ENCODE data around the gene ADAM19.

ADAM19 gene

DNA sequence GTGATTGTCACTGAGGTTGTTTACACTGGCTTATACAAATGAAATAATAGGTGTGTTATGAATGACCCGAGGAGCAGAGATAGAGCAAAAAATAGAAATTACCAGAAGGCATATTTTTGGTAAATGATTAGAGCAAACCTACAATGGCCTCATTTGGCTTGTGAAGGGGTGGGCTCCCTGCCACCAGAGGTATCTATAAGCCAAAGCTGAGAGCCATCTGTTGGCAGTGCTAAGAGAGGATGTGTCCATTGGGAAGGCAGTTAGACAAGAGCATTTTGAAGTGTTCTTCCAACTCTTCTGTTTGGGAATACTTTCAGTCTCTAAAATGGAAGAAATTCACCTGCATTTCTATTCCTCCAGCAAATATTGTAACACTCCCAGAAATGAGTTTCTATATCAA is 104.9 kb downstream of the ADAM19 start:
- Mint-ChIP-seq H3K4me3 (no peak overlapping the region), H3K27ac (peak overlapping the region; percentile 43), H3K9me3 (no peaks in the 10 kb centered on the region), H3K27me3 (no peaks in the 10 kb centered on the region), H3K4me1 (peaks cover 22% of the 10 kb centered on the region), H3K36me3 (peaks cover 36% of the 10 kb centered on the region)
- no peak for ATAC-seq

DNA sequence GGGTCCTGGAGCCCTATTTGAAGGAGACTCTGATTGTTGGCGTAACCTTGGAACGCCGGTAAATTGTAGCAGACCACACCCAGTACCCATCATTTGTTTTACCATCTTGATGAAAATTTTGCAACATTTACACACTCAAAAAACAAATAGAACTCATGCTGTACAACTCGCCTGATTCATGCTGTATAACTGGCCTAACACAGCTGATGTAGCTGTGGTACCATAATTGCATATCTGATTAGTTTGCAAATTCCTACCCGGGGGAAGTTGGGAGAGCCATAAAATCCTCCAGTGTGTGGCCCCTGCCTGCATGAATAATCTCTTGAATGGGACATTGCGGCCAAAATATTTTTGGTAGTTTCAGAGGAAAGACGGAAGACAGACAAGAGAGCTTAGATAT is 105.9 kb downstream of the ADAM19 start:
- ATAC-seq = no peak
- Mint-ChIP-seq H3K27me3 (no peaks in the 10 kb centered on the region), H3K4me3 (no peak overlapping the region), H3K27ac (peak overlapping the region; percentile 43), H3K9me3 (no peaks in the 10 kb centered on the region), H3K4me1 (peaks cover 18% of the 10 kb centered on the region), H3K36me3 (peaks cover 28% of the 10 kb centered on the region)

- H3K4me3 Mint-ChIP-seq = no peak overlapping the region
- no peak for ATAC-seq
- H3K36me3 Mint-ChIP-seq = peaks cover 31% of the 10 kb centered on the region
- H3K4me1 Mint-ChIP-seq = peaks cover 25% of the 10 kb centered on the region
- no peaks in the 10 kb centered on the region for H3K27me3 Mint-ChIP-seq
- H3K27ac Mint-ChIP-seq = no peak overlapping the region
- no peaks in the 10 kb centered on the region for H3K9me3 Mint-ChIP-seq
These were observed 106.5 kb downstream of the ADAM19 start for GRCh38 chr5:157469073-157469472.

DNA sequence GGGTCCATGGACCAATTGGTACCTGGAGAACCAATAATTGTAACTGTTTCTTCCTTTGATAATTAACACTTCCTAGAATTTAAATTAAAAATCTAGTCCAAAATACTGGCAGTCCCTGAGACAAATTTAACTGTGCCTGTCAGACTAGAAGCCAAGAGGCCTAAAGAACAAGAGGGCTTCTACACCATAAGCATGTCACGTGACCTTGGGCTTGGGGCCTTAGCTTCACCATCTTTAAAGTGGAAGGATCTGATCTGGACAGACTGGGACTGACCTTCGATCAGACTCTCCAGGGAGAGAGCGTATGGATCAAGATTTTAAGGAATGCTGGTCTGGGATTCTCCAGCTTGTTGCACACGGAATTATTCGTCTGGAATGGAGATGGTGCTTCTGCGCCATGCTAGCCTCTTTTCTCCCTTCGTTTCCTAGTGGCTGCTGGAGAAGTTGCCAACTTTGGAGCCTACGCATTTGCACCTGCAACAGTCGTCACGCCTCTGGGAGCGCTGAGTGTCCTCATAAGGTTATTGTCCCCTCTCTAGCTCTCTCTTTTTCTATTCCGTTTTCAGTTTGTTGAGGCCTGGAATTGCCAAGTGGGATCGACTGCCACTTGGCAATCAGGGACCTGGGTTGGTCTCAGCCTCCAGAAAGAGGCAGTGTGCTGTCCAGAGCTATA is 107.1 kb downstream of the ADAM19 start:
- ATAC-seq = no peak
- peaks cover 26% of the 10 kb centered on the region for H3K4me1 Mint-ChIP-seq
- no peak overlapping the region for H3K4me3 Mint-ChIP-seq
- peaks cover 30% of the 10 kb centered on the region for H3K36me3 Mint-ChIP-seq
- H3K27ac Mint-ChIP-seq = no peak overlapping the region
- no peaks in the 10 kb centered on the region for H3K27me3 Mint-ChIP-seq
- H3K9me3 Mint-ChIP-seq = no peaks in the 10 kb centered on the region

GRCh38 chr5:157464519-157465171 is 110.9 kb downstream of the ADAM19 start:
- Mint-ChIP-seq H3K4me3 (peak overlapping the region; percentile 22), H3K27me3 (no peaks in the 10 kb centered on the region), H3K9me3 (no peaks in the 10 kb centered on the region), H3K4me1 (peaks cover 30% of the 10 kb centered on the region), H3K36me3 (peaks cover 15% of the 10 kb centered on the region), H3K27ac (peak overlapping the region; percentile 48)
- peak; percentile 62 for ATAC-seq

DNA sequence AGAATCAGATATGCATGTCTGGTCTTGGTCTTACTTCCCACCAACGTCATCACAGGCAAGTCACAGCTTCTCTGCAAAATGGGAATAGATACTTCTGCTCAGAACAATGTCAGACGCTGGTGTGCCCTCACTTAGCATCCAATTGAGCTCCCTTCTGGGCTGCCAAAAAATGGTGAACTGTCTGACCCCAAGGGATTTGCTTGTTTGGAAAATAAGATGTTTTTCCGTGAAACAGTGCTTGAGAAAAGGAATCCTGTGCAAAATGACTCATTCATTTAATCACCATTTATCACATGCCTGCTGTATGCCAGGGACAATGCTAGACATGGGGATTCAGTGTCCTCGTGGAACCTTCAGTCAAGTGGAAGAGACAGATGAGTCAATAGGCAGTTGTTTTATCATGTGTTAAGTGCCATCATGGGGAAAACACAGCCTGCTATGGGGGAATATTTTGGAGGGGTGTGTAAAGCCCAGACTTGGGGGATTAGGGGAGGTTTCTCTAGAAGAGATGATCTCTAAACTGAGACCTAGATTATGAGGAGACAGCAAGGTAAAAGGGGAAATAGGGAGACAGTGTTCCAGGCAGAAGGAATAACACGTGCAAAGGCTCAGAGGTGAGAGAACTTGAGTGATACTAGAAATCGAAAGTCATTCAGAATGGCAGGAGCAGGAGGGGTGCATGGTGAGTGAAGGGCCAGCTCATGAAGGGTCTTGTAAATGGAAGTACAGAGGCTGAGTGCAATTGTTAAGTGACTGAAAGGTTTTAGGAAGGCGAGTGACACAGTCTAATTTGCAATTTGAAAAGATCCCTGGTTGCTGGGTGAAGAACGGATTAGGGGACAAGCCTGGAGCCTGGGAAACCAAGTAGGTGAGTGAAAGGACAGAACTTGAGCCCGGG is 111.7 kb downstream of the ADAM19 start:
- no peak for ATAC-seq
- H3K4me1 Mint-ChIP-seq = peaks cover 37% of the 10 kb centered on the region
- H3K27me3 Mint-ChIP-seq = no peaks in the 10 kb centered on the region
- H3K36me3 Mint-ChIP-seq = peaks cover 15% of the 10 kb centered on the region
- no peaks in the 10 kb centered on the region for H3K9me3 Mint-ChIP-seq
- peak overlapping the region; percentile 48 for H3K27ac Mint-ChIP-seq
- H3K4me3 Mint-ChIP-seq = peak overlapping the region; percentile 22

- H3K9me3 Mint-ChIP-seq = no peaks in the 10 kb centered on the region
- no peak overlapping the region for H3K27ac Mint-ChIP-seq
- ATAC-seq = no peak
- H3K4me1 Mint-ChIP-seq = peaks cover 45% of the 10 kb centered on the region
- peaks cover 15% of the 10 kb centered on the region for H3K36me3 Mint-ChIP-seq
- H3K4me3 Mint-ChIP-seq = no peak overlapping the region
- H3K27me3 Mint-ChIP-seq = no peaks in the 10 kb centered on the region
These were observed 112.5 kb downstream of the ADAM19 start for GRCh38 chr5:157463081-157463480.

GRCh38 chr5:157460921-157461792 is 114.4 kb downstream of the ADAM19 start:
- Mint-ChIP-seq H3K4me3 (peak overlapping the region; percentile 86), H3K36me3 (peaks cover 9% of the 10 kb centered on the region), H3K9me3 (no peaks in the 10 kb centered on the region), H3K27me3 (no peaks in the 10 kb centered on the region), H3K4me1 (peaks cover 54% of the 10 kb centered on the region), H3K27ac (peak overlapping the region; percentile 80)
- ATAC-seq = no peak

DNA sequence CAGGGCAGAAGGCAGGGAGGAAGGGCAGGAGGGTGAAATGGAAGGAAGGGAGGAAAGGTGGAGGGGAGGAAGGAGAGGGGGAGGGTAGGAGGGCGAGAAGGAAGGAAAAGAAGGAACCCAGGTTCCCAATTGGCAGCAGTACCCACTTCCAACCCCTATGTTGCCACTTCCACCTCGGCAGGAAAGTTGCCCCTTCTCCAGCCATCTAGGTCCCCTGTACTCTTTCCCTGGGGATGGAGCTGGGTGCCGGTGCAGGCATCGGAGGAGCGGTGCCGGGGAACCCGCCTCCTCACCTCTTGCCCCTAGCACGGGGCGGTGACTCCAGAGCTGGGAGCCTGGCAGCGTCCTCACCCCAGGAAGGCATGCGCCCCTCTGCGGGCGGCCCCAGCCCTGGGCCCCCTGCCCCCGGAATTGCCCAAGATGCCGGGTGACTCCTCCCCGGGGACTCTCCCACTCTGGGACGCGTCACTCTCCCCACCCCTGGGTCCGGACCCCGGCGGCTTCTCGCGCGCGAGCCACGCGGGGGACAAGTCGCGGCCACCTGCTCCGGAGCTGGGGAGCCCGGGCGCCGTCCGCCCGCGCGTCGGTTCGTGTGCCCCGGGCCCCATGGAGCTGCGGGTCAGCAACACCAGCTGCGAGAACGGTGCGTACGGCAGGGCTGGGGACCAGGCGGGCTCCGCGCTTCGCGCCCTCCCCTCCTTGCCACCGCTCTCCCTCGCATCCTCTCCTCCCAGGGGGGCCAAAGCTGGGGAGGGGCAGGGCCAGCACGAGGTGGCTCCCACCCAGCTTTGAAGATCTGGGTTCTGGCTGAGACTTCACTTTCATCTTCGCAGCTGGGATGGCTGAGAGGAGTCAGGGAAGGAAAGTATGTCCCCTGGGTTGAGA is 115.6 kb downstream of the ADAM19 start, which contains the start of gene NIPAL4:
Gene NIPAL4 (plus strand): TSS at position 499 of the 885 bp plus-strand sequence. CDS start 108 bp downstream, at position 607.
- H3K36me3 Mint-ChIP-seq = peaks cover 7% of the 10 kb centered on the region
- peak within 1 kb of the TSS; percentile 80 for H3K27ac Mint-ChIP-seq
- peak within 1 kb of the TSS; percentile 86 for H3K4me3 Mint-ChIP-seq
- H3K27me3 Mint-ChIP-seq = no peaks in the 10 kb centered on the region
- peak; percentile 67 for ATAC-seq
- no peaks in the 10 kb centered on the region for H3K9me3 Mint-ChIP-seq
- peaks cover 60% of the 10 kb centered on the region for H3K4me1 Mint-ChIP-seq

GRCh38 chr5:157458835-157459234 is 116.7 kb downstream of the ADAM19 start:
- H3K27ac Mint-ChIP-seq = peak overlapping the region; percentile 80

DNA sequence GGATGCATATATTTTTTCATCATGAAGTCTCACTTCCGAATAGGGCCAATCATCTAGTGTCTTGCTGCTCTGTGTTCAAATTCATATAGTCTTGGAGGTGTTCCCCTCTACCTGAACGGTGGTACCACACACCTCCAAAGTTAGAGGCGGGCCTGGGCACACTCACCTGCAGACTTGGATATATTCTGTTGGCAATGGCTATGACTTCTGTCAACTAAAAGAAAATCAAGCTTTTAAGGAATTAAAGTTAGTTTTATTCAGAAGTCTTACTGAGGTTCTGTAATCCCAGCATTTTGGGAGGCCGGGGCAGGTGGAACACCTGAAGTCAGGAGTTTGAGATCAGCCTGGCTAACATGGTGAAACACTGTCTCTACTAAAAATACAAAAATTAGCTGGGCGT is 118.2 kb downstream of the ADAM19 start:
- Mint-ChIP-seq H3K36me3 (no peaks in the 10 kb centered on the region), H3K9me3 (no peaks in the 10 kb centered on the region), H3K27me3 (no peaks in the 10 kb centered on the region), H3K4me1 (peaks cover 42% of the 10 kb centered on the region), H3K4me3 (no peak overlapping the region), H3K27ac (peak overlapping the region; percentile 24)
- no peak for ATAC-seq

More at GRCh38 chr5:157458835-157459234, 116.7 kb downstream of the ADAM19 start:
- no peaks in the 10 kb centered on the region for H3K9me3 Mint-ChIP-seq
- ATAC-seq = no peak
- no peak overlapping the region for H3K4me3 Mint-ChIP-seq
- H3K36me3 Mint-ChIP-seq = peaks cover 2% of the 10 kb centered on the region
- H3K27me3 Mint-ChIP-seq = no peaks in the 10 kb centered on the region
- peaks cover 51% of the 10 kb centered on the region for H3K4me1 Mint-ChIP-seq

DNA sequence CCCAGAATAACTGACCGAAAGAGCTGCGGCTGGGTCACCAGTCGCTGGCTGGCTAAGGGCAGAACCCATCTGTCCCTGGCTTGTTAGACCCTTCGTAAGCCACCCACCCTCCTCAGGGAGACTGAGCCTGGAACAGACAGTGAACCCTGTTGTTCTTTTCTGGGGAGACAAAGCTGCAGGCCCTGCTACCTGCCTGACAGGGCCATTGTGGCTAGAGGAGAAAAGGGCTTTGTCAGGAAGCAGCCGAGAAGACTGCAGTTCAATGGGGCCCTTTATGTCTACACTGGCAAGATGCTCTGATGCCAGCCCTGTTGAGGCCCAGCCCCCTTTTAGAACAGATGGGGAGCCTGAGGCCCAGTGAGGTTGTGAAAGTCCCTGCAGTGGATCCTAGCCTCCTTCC is 119.3 kb downstream of the ADAM19 start:
- H3K9me3 Mint-ChIP-seq = no peaks in the 10 kb centered on the region
- no peaks in the 10 kb centered on the region for H3K27me3 Mint-ChIP-seq
- H3K4me3 Mint-ChIP-seq = no peak overlapping the region
- H3K27ac Mint-ChIP-seq = no peak overlapping the region
- H3K36me3 Mint-ChIP-seq = no peaks in the 10 kb centered on the region
- ATAC-seq = no peak
- peaks cover 46% of the 10 kb centered on the region for H3K4me1 Mint-ChIP-seq

DNA sequence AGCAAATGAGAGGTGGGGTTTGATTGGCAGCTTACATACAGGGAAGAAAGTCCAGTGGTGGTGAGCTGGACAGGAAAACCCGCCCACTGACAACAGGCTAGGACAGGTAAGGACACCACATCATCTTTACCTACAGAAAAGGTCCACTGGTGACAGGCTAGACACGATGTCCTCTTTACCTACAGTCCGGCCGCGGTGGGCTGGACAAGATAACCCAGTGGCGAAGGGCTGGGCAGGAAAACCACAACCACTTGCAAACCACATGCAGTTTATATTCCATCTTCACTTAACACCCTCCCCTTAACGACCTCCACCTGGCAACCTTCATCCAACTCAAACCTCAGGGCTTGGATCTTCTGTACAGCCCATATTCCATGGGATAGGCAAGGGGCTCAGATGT is 120.5 kb downstream of the ADAM19 start:
- Mint-ChIP-seq H3K36me3 (no peaks in the 10 kb centered on the region), H3K4me3 (no peak overlapping the region), H3K4me1 (peaks cover 42% of the 10 kb centered on the region), H3K9me3 (no peaks in the 10 kb centered on the region), H3K27me3 (no peaks in the 10 kb centered on the region), H3K27ac (no peak overlapping the region)
- ATAC-seq = no peak

DNA sequence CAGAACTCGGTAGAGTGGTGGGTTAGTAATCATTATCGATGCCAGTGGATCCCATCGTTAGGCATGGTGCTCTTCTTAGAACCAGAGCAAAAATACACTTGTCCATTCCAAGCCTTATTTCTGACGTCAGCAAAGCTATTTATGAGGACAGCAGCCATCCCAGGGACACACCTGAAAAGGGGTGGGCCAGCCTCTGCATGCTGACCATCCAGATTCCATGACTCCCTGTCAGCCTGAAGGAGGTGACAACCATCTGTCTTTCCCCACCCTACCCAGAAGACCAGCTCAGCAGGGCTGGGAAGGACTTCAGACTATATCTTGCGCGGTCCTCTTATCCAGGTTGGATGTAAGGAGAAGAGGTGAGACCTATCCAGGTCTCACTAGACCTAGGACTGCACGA is 121.3 kb downstream of the ADAM19 start:
- H3K4me1 Mint-ChIP-seq = peaks cover 36% of the 10 kb centered on the region
- no peak for ATAC-seq

More for the DNA sequence above, 121.3 kb downstream of the ADAM19 start:
- no peaks in the 10 kb centered on the region for H3K27me3 Mint-ChIP-seq
- H3K9me3 Mint-ChIP-seq = no peaks in the 10 kb centered on the region
- H3K36me3 Mint-ChIP-seq = no peaks in the 10 kb centered on the region
- H3K27ac Mint-ChIP-seq = no peak overlapping the region
- no peak overlapping the region for H3K4me3 Mint-ChIP-seq
